H1 (cell line): ENCODE data around the gene GAB3. TPM values are rescaled to one million over a fixed set of nuclear protein-coding genes. Genes with fewer than 3 reads are reported as not detected.

Experiments
- CTCF ChIA-PET: fragments of 300-600 bp; sonication (Branson Sonifier 250); formaldehyde crosslinking; loops from one replicate; lab custom pipeline; 2021; ENCODE audit not compliant: partially characterized antibody; lab: Charles Lee
- POLR2A ChIA-PET: fragments of 300-600 bp; sonication (Branson Sonifier 250); formaldehyde crosslinking; loops from one replicate; lab custom pipeline; 2021; ENCODE audit warnings: inconsistent platforms; ENCODE audit not compliant: partially characterized antibody; lab: Charles Lee
- DNase-seq, 2 experiments: peaks; one replicate each; pipeline versions ENCODE4 v3.0.0 to v3.0.0-alpha.2; 2010 to 2022; ENCODE audit warnings: low spot score in 2 of 2, low read depth in 1 of 2, mixed read lengths in 1 of 2
- FAIRE-seq: peaks from 2 replicates; lab custom pipeline; 2011; peaks lifted over from hg19 to GRCh38; lab: Jason Lieb, UNC
- H2AFZ ChIP-seq: 2 replicates; pipeline ENCODE4 v1.8.1; 2012; ENCODE audit warnings: low read length, inconsistent platforms
- H2AK5ac ChIP-seq: 2 replicates; pipeline ENCODE4 v1.6.1; 2013; ENCODE audit warnings: low read depth, low read length
- H2BK120ac ChIP-seq: replicated peaks from 2 replicates; pipeline ENCODE3; 2013; ENCODE audit warnings: low read depth, low read length, inconsistent platforms
- H2BK12ac ChIP-seq: 2 replicates; pipeline ENCODE4 v1.6.1; 2013; ENCODE audit warnings: low read depth, low read length
- H2BK15ac ChIP-seq: 2 replicates; pipeline ENCODE4 v1.6.1; 2013; ENCODE audit warnings: low read length
- H2BK20ac ChIP-seq: 2 replicates; pipeline ENCODE4 v1.6.1; 2013; ENCODE audit warnings: low read length
- H2BK5ac ChIP-seq: 2 replicates; pipeline ENCODE4 v1.6.1; 2013; ENCODE audit warnings: low read depth, low read length
- H3K14ac ChIP-seq: 2 replicates; pipeline ENCODE4 v1.6.1; 2013; ENCODE audit warnings: inconsistent platforms; ENCODE audit not compliant: insufficient read length
- H3K18ac ChIP-seq: 2 replicates; pipeline ENCODE4 v1.6.1; 2013; ENCODE audit warnings: low read length; ENCODE audit errors: extremely low read depth
- H3K23ac ChIP-seq: 2 replicates; pipeline ENCODE4 v1.6.1; 2013; ENCODE audit warnings: inconsistent platforms; ENCODE audit not compliant: insufficient read length
- H3K23me2 ChIP-seq: 2 replicates; pipeline ENCODE4 v1.6.1; 2013; ENCODE audit warnings: low read depth, low read length
- H3K27ac ChIP-seq: 2 replicates; pipeline ENCODE4 v1.6.1; 2011; ENCODE audit warnings: low read depth, low read length, inconsistent platforms
- H3K27me3 ChIP-seq, 4 experiments: replicated peaks in 1 of 4; 1 replicate in 1 of 4; 2 replicates in 3 of 4; pipeline versions ENCODE4 v1.6.1 to v1.8.1; 2011 to 2013; ENCODE audit warnings: low read length in 3 of 4, mild to moderate bottlenecking in 3 of 4, inconsistent platforms in 2 of 4, mixed read lengths in 2 of 4, moderate library complexity in 1 of 4; ENCODE audit not compliant: control insufficient read depth in 3 of 4, insufficient read depth in 3 of 4; ENCODE audit errors: extremely low read depth in 1 of 4
- H3K36me3 ChIP-seq, 4 experiments: 2 replicates each; pipeline versions ENCODE4 v1.6.1 to v1.8.1; 2011 to 2013; ENCODE audit warnings: mild to moderate bottlenecking in 4 of 4, low read length in 3 of 4, moderate library complexity in 2 of 4, control low read depth in 1 of 4, inconsistent platforms in 1 of 4; ENCODE audit not compliant: insufficient read depth in 4 of 4, control insufficient read depth in 2 of 4
- H3K4ac ChIP-seq: replicated peaks from 2 replicates; pipeline ENCODE3; 2013; ENCODE audit warnings: low read length, low read depth, mixed read lengths, inconsistent platforms; ENCODE audit not compliant: insufficient read length
- H3K4me1 ChIP-seq, 4 experiments: replicated peaks in 1 of 4; 1 replicate in 1 of 4; 2 replicates in 3 of 4; pipeline versions ENCODE4 v1.6.1 to v1.8.1; 2011 to 2013; ENCODE audit warnings: low read length in 3 of 4, inconsistent platforms in 2 of 4, mixed read lengths in 1 of 4; ENCODE audit not compliant: insufficient read depth in 4 of 4, control insufficient read depth in 3 of 4
- H3K4me2 ChIP-seq, 2 experiments: 2 replicates each; pipeline versions ENCODE4 v1.6.1 to v1.8.1; 2011 to 2013; ENCODE audit warnings: low read depth in 2 of 2, low read length in 2 of 2, control low read depth in 1 of 2, inconsistent platforms in 1 of 2, mild to moderate bottlenecking in 1 of 2; ENCODE audit not compliant: insufficient read depth in 1 of 2
- H3K4me3 ChIP-seq, 4 experiments: fragments of 200-600, 300-600 bp in 1 of 4; sonication (generic), shearing (Covaris generic), sonication (Bioruptor Twin) in 1 of 4; 2 replicates each; pipeline versions ENCODE4 v1.5.1 to v1.8.1; 2011 to 2016; ENCODE audit warnings: low read length in 4 of 4, low read depth in 3 of 4, control low read depth in 2 of 4, inconsistent platforms in 2 of 4, mild to moderate bottlenecking in 2 of 4, mixed read lengths in 1 of 4, moderate library complexity in 1 of 4; ENCODE audit not compliant: insufficient read depth in 2 of 4; ENCODE audit errors: extremely low read depth in 1 of 4
- H3K56ac ChIP-seq: replicated peaks from 2 replicates; pipeline ENCODE3; 2013; ENCODE audit warnings: low read depth, mild to moderate bottlenecking, mixed read lengths, low read length, inconsistent platforms; ENCODE audit not compliant: insufficient read length
- H3K79me1 ChIP-seq: 2 replicates; pipeline ENCODE4 v1.6.1; 2013; ENCODE audit warnings: low read depth, low read length, control low read depth
- H3K79me2 ChIP-seq, 2 experiments: 2 replicates each; pipeline versions ENCODE4 v1.6.1 to v1.8.1; 2012 to 2013; ENCODE audit warnings: low read length in 2 of 2, mild to moderate bottlenecking in 2 of 2, inconsistent platforms in 1 of 2; ENCODE audit not compliant: insufficient read depth in 2 of 2, control insufficient read depth in 1 of 2
- H3K9ac ChIP-seq, 4 experiments: replicated peaks in 1 of 4; 1 replicate in 1 of 4; 2 replicates in 3 of 4; pipeline versions ENCODE4 v1.6.1 to v1.8.1; 2011 to 2013; ENCODE audit warnings: low read depth in 3 of 4, low read length in 3 of 4, control low read depth in 2 of 4, mild to moderate bottlenecking in 2 of 4, moderate library complexity in 2 of 4, inconsistent platforms in 1 of 4; ENCODE audit errors: extremely low read depth in 1 of 4
- H3K9me3 ChIP-seq, 2 experiments: 2 replicates each; pipeline versions ENCODE4 v1.6.1 to v1.8.1; 2012 to 2013; ENCODE audit warnings: mild to moderate bottlenecking in 2 of 2, moderate library complexity in 2 of 2, control low read depth in 1 of 2, inconsistent platforms in 1 of 2, low read depth in 1 of 2, low read length in 1 of 2, mixed read lengths in 1 of 2; ENCODE audit not compliant: insufficient read depth in 2 of 2
- H4K20me1 ChIP-seq, 2 experiments: replicated peaks in 1 of 2; 2 replicates each; pipeline versions ENCODE3 to v1.8.1; 2011 to 2013; ENCODE audit warnings: inconsistent platforms in 2 of 2, low read length in 2 of 2, mild to moderate bottlenecking in 1 of 2; ENCODE audit not compliant: insufficient read depth in 2 of 2, control insufficient read depth in 1 of 2
- H4K5ac ChIP-seq: 2 replicates; pipeline ENCODE4 v1.6.1; 2013; ENCODE audit warnings: low read length, low read depth, mixed read lengths, inconsistent platforms; ENCODE audit not compliant: insufficient read length
- H4K8ac ChIP-seq: 2 replicates; pipeline ENCODE4 v1.8.0; 2013; ENCODE audit warnings: mild to moderate bottlenecking, moderate library complexity, low read length, inconsistent platforms; ENCODE audit not compliant: insufficient read depth; ENCODE audit errors: extremely low read depth
- H4K91ac ChIP-seq: replicated peaks from 2 replicates; pipeline ENCODE3; 2013; ENCODE audit warnings: low read length, mixed read lengths, inconsistent platforms; ENCODE audit not compliant: insufficient read length
- ATF3 ChIP-seq: IDR thresholded peaks from 2 replicates; pipeline ENCODE4 v1.6.1; 2011; ENCODE audit warnings: low read depth, mild to moderate bottlenecking, low read length; ENCODE audit not compliant: insufficient read depth
- JUN ChIP-seq: IDR thresholded peaks from 2 replicates; pipeline ENCODE4 v1.6.1; 2011; ENCODE audit warnings: low read depth, mild to moderate bottlenecking, improper control_type of control experiment, low read length
- KDM4A ChIP-seq: IDR thresholded peaks from one replicate; pipeline ENCODE4 v1.7.1; 2012; ENCODE audit warnings: low read depth, mild to moderate bottlenecking, moderate library complexity, low read length, inconsistent platforms; ENCODE audit not compliant: severe bottlenecking
- KDM5A ChIP-seq: fragments of 200-600 bp; IDR thresholded peaks from 2 replicates; pipeline ENCODE4 v1.7.1; 2012; ENCODE audit warnings: mild to moderate bottlenecking, low read length, inconsistent platforms, mixed read lengths
- NANOG ChIP-seq: IDR thresholded peaks from 2 replicates; pipeline ENCODE4 v1.6.1; 2011; ENCODE audit warnings: low read length, low read depth, mild to moderate bottlenecking, inconsistent platforms; ENCODE audit not compliant: insufficient read depth, poor library complexity, severe bottlenecking
- SAP30 ChIP-seq: fragments of 300-600 bp; sonication (generic); IDR thresholded peaks from 2 replicates; pipeline ENCODE4 v1.7.1; 2012; ENCODE audit warnings: low read length, moderate library complexity, mild to moderate bottlenecking, inconsistent platforms; ENCODE audit not compliant: insufficient read depth, insufficient replicate concordance
- TAF1 ChIP-seq: IDR thresholded peaks from 2 replicates; pipeline ENCODE4 v1.6.1; 2011; ENCODE audit warnings: mild to moderate bottlenecking, low read depth, low read length
- TBP ChIP-seq: IDR thresholded peaks from 2 replicates; pipeline ENCODE4 v1.6.1; 2011; ENCODE audit warnings: low read depth, low read length, improper control_type of control experiment
- WGBS, 2 experiments: shearing (Covaris generic) in 1 of 2; methylation state at CpG; one replicate each; pipeline versions ENCODE4 v1.1.6 to v1.1.7; 2013 to 2015; ENCODE audit warnings: low lambda C conversion rate in 2 of 2, mixed read lengths in 2 of 2, inconsistent platforms in 1 of 2, low coverage in 1 of 2, missing lambda C conversion rate in 1 of 2; ENCODE audit not compliant: insufficient replicate concordance in 2 of 2, insufficient coverage in 1 of 2, insufficient read length in 1 of 2; ENCODE audit errors: extremely low coverage in 1 of 2, missing lambda C conversion rate in 1 of 2; 5-methylcytosine and 5-hydroxymethylcytosine counted together
- polyA plus RNA-seq, 7 experiments: library from polyadenylated mRNA; depleted of rRNA in 3 of 7; stranded (reverse) in 5 of 7; unstranded in 2 of 7; fragments of >200 nt in 5 of 7; fragments of 200-250 nt in 2 of 7; gene quantifications; 1 replicate in 5 of 7; 2 replicates in 1 of 7; 4 replicates in 1 of 7; pipeline versions ENCODE4 v1.2.1 to v1.2.3, GENCODE V29; 2011 to 2013; ENCODE audit warnings: missing spikeins in 2 of 7, mixed read lengths in 2 of 7
- total RNA-seq: library from RNA; stranded (reverse); fragmentation: NEBNext Ultra II Directional; extraction: Animal tissue kit (Norgen Biotek cat#: 25700); gene quantifications from 2 replicates; pipeline ENCODE4 v1.2.1, GENCODE V29; 2021

The GAB3 gene
- total and polyA plus RNA-seq, 2 of the 8 experiments (the other 6 are each of a cell fraction or from before 2014, with no cell fraction given): 0.48 to 1.2 TPM

GRCh38 chrX:154795016-154795415 lies 44.1 kb upstream of the GAB3 start:
- Histone ChIP-seq H2BK120ac (no peak overlapping the region), H3K4me2 (no peak overlapping the region), H2BK5ac (no peak overlapping the region), H3K27me3 (no peaks in the 10 kb centered on the region; a peak in 1 of 7 replicates), H3K23ac (no peak overlapping the region), H3K9me3 (no peaks in the 10 kb centered on the region), H3K14ac (no peak overlapping the region), H2BK15ac (no peak overlapping the region), H2AFZ (no peak overlapping the region), H3K4ac (no peak overlapping the region), H3K79me1 (no peaks in the 10 kb centered on the region), H4K8ac (no peak overlapping the region)
- 83% methylated on average over 2 of the region's 2 CpGs; no CpG with 5 or more reads in 1 of the 2 experiments for WGBS, 2 experiments
- CTCF ChIA-PET: no interaction called here
- FAIRE-seq: no peak
- TF ChIP-seq ATF3 (no peak), NANOG (no peak), KDM5A (no peak), KDM4A (no peak), JUN (no peak), TAF1 (no peak), SAP30 (no peak), TBP (no peak)
- TF ChIP-seq, all 59 proteins: peak for 0
- H4K20me1 ChIP-seq: no peaks in the 10 kb centered on the region
- no peaks in the 10 kb centered on the region for H3K36me3 ChIP-seq
- no peaks in the 10 kb centered on the region for H3K79me2 ChIP-seq
- H3K9ac ChIP-seq: no peak overlapping the region
- H2BK12ac ChIP-seq: no peak overlapping the region
- H3K27ac ChIP-seq: no peak overlapping the region
- no peaks in the 10 kb centered on the region for H3K23me2 ChIP-seq
- POLR2A ChIA-PET: no interaction called here
- no peak overlapping the region for H2AK5ac ChIP-seq
- no peak overlapping the region for H2BK20ac ChIP-seq
- DNase-seq: no peak
- H3K18ac ChIP-seq: no peak overlapping the region
- H3K56ac ChIP-seq: no peak overlapping the region
- H4K91ac ChIP-seq: no peak overlapping the region
- no peak overlapping the region for H4K5ac ChIP-seq
- peaks cover 0 to 5% (median 0%) of the 10 kb centered on the region in 4 experiments; a peak in 2 of 7 replicates for H3K4me1 ChIP-seq
- H3K4me3 ChIP-seq: no peak overlapping the region
